K562 (cell line): ENCODE measurements around the gene THSD8. TPM values are rescaled to one million over a fixed set of nuclear protein-coding genes. Genes with fewer than 3 reads are reported as not detected.
A peak's percentile ranks its signal among the peaks of the same experiment; 100 is the strongest.

Experiments used
- BRF1 ChIP-seq: IDR thresholded peaks from 3 replicates; pipeline ENCODE4 v1.6.1; 2011; ENCODE audit warnings: borderline replicate concordance, mild to moderate bottlenecking; ENCODE audit not compliant: insufficient read length; ENCODE audit errors: extremely low read depth
- CC2D1A ChIP-seq: fragments of 450-650 bp; IDR thresholded peaks from 2 replicates; pipeline ENCODE4 v1.6.1; 2017; ENCODE audit warnings: mild to moderate bottlenecking
- HDAC1 ChIP-seq, 2 experiments: fragments of 450-650 bp; IDR thresholded peaks; 2 replicates each; pipeline ENCODE4 v1.6.1; 2016 to 2017; ENCODE audit warnings: inconsistent platforms in 1 of 2, mild to moderate bottlenecking in 1 of 2, moderate library complexity in 1 of 2
- RBM22 ChIP-seq: fragments of 200-400 bp; formaldehyde crosslinking; IDR thresholded peaks from 2 replicates; pipeline ENCODE4 v1.6.1; 2018; ENCODE audit warnings: low read length, low read depth; ENCODE audit not compliant: poor library complexity, severe bottlenecking
- TFAM ChIP-seq: fragments of 250-450 bp; sonication (Bioruptor Pico); conservative IDR thresholded peaks from 2 replicates; pipeline ENCODE4 v1.5.0; 2021; ENCODE audit warnings: mild to moderate bottlenecking, moderate library complexity
- TGIF2 ChIP-seq: sonication (generic); formaldehyde crosslinking; IDR thresholded peaks from 2 replicates; pipeline ENCODE4 v1.8.1; 2022; ENCODE audit warnings: mild to moderate bottlenecking, missing genetic modification reagents, moderate library complexity
- TOE1 ChIP-seq, 2 experiments: fragments of 450-650 bp in 1 of 2; sonication (generic) in 1 of 2; formaldehyde crosslinking in 1 of 2; IDR thresholded peaks; 2 replicates each; pipeline versions ENCODE4 v1.7.1 to v1.8.0; 2016 to 2022; ENCODE audit warnings: borderline replicate concordance in 2 of 2, mild to moderate bottlenecking in 2 of 2, antibody characterized with exemption in 1 of 2, inconsistent platforms in 1 of 2, low read depth in 1 of 2, missing genetic modification reagents in 1 of 2, moderate library complexity in 1 of 2
- ZNF354B ChIP-seq: fragments of 250-450 bp; sonication (Bioruptor Pico); IDR thresholded peaks from 2 replicates; pipeline ENCODE4 v1.4.0; 2020
- polyA plus RNA-seq, 8 experiments: library from polyadenylated mRNA; depleted of rRNA in 4 of 8; stranded (reverse) in 5 of 8; unstranded in 3 of 8; fragments of >200 nt; fragmentation: Nextera tagmentation in 2 of 8; fragmentation: Illumina TruSeq in 1 of 8; extraction: Ambion mirVana in 2 of 8; extraction: Trizol in 1 of 8; gene quantifications; 2 replicates each; pipeline versions ENCODE4 v1.2.1 to v1.2.3, GENCODE V29; 2011 to 2014; ENCODE audit warnings: inconsistent platforms in 1 of 8, missing spikeins in 1 of 8
- total RNA-seq, 7 experiments: library from RNA; depleted of rRNA in 6 of 7; stranded (reverse); fragments of >200 nt in 6 of 7; fragmentation: Illumina TruSeq in 2 of 7; extraction: Trizol in 2 of 7; gene quantifications; 2 replicates each; pipeline versions ENCODE4 v1.2.1 to v1.2.3, GENCODE V29; 2011 to 2021; ENCODE audit warnings: low replicate concordance in 1 of 7
- TF ChIP-seq, protein P1 (sequence below): IDR thresholded peaks from 2 replicates; pipeline ENCODE4 v1.6.1; 2011; ENCODE audit not compliant: insufficient read length; ENCODE audit errors: extremely low read depth
- TF ChIP-seq, protein P2 (sequence below): fragments of 450-650 bp; IDR thresholded peaks from 2 replicates; pipeline ENCODE4 v1.6.1; 2016; ENCODE audit warnings: low read depth
- TF ChIP-seq, protein P3 (sequence below): sonication (generic); formaldehyde crosslinking; IDR thresholded peaks from 2 replicates; pipeline ENCODE4 v1.8.1; 2023; ENCODE audit warnings: mild to moderate bottlenecking, missing genetic modification reagents
- TF ChIP-seq, protein P4 (sequence below), 3 experiments: IDR thresholded peaks in 2 of 3; conservative IDR thresholded peaks in 1 of 3; 2 replicates each; pipeline ENCODE4 v1.5.1; 2011 to 2012; ENCODE audit warnings: low read length in 3 of 3, mild to moderate bottlenecking in 3 of 3, control low read depth in 2 of 3, improper control_type of control experiment in 1 of 3, inconsistent platforms in 1 of 3, low read depth in 1 of 3, mixed read lengths in 1 of 3, moderate library complexity in 1 of 3; ENCODE audit not compliant: insufficient read depth in 2 of 3

THSD8 gene
- total and polyA plus RNA-seq, 9 of the 15 experiments (the other 6 are each of a cell fraction or from before 2014, with no cell fraction given): 8.4 to 42.4 (median 19.9) TPM; not detected in 2

DNA sequence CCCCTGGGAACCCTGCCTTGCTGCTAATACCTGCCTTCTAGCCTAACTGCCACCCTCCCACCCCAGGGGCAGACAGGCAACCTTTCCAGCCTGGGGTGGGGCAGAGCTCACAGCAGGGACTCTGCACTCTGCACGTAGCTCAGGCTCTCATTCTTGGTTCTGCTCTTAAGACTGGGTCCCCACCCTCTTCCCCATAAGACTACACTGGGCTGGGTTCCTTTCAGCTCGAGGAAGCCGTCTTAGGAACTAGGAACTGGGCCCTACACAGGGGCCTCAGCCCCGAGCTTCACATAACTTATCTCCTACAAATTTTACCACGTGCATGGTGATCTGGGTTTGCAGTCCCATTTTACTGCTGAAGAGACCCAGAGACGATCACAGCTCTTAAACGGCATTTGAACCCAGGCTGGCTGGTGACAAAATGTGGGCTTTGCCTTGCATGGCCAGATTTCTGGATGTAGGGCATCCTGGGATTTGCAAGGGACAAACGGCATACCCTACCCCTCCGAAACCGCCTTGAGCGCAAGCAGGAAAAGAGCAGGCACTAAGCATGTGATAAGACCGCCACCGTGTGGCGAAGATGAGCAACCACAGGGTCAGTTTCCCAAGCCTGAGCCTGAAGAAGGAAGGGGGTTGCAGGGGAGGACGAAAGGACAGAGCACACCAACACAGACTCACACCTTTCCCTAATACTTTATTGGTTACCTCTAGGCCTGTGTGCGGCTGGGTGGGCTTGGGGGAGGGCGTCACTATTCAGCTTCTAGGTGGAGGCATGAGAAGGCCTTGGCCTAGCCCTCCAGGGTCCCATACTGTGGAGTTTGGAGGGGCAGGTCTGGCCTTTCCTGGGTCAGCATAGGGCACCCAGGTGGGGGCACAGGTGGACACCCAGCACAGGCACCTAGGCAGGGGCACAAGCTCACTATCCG, 5.5 kb upstream of the THSD8 start (continued):
- TF ChIP-seq, protein P1, sequence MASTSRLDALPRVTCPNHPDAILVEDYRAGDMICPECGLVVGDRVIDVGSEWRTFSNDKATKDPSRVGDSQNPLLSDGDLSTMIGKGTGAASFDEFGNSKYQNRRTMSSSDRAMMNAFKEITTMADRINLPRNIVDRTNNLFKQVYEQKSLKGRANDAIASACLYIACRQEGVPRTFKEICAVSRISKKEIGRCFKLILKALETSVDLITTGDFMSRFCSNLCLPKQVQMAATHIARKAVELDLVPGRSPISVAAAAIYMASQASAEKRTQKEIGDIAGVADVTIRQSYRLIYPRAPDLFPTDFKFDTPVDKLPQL: no peak
- TF ChIP-seq CC2D1A: peak; percentile 85
- no peak for TF ChIP-seq RBM22
- no peak for TF ChIP-seq TFAM (CRISPR knock-in tag)
- no peak for TF ChIP-seq ZNF354B (CRISPR knock-in tag)
- no peak for TF ChIP-seq BRF1
- TF ChIP-seq, protein P2, sequence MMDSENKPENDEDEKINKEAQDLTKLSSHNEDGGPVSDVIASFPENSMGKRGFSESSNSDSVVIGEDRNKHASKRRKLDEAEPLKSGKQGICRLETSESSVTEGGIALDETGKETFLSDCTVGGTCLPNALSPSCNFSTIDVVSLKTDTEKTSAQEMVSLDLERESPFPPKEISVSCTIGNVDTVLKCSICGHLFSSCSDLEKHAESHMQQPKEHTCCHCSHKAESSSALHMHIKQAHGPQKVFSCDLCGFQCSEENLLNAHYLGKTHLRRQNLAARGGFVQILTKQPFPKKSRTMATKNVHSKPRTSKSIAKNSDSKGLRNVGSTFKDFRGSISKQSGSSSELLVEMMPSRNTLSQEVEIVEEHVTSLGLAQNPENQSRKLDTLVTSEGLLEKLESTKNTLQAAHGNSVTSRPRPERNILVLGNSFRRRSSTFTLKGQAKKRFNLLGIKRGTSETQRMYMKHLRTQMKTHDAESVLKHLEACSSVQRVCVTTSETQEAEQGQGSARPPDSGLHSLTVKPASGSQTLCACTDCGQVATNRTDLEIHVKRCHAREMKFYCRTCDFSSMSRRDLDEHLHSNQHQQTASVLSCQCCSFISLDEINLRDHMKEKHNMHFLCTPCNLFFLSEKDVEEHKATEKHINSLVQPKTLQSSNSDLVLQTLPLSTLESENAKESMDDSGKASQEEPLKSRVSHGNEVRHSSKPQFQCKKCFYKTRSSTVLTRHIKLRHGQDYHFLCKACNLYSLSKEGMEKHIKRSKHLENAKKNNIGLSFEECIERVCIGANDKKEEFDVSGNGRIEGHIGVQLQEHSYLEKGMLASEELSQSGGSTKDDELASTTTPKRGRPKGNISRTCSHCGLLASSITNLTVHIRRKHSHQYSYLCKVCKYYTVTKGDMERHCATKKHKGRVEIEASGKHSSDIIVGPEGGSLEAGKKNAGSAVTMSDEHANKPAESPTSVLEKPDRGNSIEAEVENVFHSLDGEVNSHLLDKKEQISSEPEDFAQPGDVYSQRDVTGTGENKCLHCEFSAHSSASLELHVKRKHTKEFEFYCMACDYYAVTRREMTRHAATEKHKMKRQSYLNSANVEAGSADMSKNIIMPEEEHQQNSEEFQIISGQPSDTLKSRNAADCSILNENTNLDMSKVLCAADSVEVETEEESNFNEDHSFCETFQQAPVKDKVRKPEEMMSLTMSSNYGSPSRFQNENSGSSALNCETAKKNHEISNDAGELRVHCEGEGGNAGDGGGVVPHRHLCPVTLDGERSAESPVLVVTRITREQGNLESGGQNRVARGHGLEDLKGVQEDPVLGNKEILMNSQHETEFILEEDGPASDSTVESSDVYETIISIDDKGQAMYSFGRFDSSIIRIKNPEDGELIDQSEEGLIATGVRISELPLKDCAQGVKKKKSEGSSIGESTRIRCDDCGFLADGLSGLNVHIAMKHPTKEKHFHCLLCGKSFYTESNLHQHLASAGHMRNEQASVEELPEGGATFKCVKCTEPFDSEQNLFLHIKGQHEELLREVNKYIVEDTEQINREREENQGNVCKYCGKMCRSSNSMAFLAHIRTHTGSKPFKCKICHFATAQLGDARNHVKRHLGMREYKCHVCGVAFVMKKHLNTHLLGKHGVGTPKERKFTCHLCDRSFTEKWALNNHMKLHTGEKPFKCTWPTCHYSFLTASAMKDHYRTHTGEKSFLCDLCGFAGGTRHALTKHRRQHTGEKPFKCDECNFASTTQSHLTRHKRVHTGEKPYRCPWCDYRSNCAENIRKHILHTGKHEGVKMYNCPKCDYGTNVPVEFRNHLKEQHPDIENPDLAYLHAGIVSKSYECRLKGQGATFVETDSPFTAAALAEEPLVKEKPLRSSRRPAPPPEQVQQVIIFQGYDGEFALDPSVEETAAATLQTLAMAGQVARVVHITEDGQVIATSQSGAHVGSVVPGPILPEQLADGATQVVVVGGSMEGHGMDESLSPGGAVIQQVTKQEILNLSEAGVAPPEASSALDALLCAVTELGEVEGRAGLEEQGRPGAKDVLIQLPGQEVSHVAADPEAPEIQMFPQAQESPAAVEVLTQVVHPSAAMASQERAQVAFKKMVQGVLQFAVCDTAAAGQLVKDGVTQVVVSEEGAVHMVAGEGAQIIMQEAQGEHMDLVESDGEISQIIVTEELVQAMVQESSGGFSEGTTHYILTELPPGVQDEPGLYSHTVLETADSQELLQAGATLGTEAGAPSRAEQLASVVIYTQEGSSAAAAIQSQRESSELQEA: no peak
- peak; percentile 42; the same call in 1 of the 2 replicates for TF ChIP-seq TOE1 (IDR thresholded peaks at IDR 0.05; ENCODE audit: borderline replicate concordance)
- TF ChIP-seq TOE1 (CRISPR knock-in tag; IDR thresholded peaks at IDR 0.05; ENCODE audit: borderline replicate concordance, low read depth): no peak
- peak in 1 of 2 experiments; percentile 65; a peak in 1 of 4 replicates for TF ChIP-seq HDAC1 (IDR thresholded peaks at IDR 0.05)
- TF ChIP-seq, protein P3, sequence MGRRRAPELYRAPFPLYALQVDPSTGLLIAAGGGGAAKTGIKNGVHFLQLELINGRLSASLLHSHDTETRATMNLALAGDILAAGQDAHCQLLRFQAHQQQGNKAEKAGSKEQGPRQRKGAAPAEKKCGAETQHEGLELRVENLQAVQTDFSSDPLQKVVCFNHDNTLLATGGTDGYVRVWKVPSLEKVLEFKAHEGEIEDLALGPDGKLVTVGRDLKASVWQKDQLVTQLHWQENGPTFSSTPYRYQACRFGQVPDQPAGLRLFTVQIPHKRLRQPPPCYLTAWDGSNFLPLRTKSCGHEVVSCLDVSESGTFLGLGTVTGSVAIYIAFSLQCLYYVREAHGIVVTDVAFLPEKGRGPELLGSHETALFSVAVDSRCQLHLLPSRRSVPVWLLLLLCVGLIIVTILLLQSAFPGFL (CRISPR knock-in tag): peak; percentile 83; the same call in 1 of the 2 replicates
- TF ChIP-seq, protein P4, sequence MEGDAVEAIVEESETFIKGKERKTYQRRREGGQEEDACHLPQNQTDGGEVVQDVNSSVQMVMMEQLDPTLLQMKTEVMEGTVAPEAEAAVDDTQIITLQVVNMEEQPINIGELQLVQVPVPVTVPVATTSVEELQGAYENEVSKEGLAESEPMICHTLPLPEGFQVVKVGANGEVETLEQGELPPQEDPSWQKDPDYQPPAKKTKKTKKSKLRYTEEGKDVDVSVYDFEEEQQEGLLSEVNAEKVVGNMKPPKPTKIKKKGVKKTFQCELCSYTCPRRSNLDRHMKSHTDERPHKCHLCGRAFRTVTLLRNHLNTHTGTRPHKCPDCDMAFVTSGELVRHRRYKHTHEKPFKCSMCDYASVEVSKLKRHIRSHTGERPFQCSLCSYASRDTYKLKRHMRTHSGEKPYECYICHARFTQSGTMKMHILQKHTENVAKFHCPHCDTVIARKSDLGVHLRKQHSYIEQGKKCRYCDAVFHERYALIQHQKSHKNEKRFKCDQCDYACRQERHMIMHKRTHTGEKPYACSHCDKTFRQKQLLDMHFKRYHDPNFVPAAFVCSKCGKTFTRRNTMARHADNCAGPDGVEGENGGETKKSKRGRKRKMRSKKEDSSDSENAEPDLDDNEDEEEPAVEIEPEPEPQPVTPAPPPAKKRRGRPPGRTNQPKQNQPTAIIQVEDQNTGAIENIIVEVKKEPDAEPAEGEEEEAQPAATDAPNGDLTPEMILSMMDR (IDR thresholded peaks at IDR 0.05 in 2 of 3, conservative IDR thresholded peaks at IDR 0.05 in 1 of 3; ENCODE audit: insufficient read depth in 2 of 3, low read depth in 1 of 3, low read length in 3 of 3): peak; percentile 96 to 98 (median 97)
- TF ChIP-seq TGIF2 (CRISPR knock-in tag): no peak
